GM12878 (cell line): ENCODE measurements around the gene SPATA20. TPM values are rescaled to one million over a fixed set of nuclear protein-coding genes. Genes with fewer than 3 reads are reported as not detected.

ENCODE experiments used
- ATAC-seq: fragments of 200-7000 bp; cut with Tn5 transposase; 3 replicates; pipeline ENCODE4 v1.9.1; 2020; ENCODE audit warnings: mild to moderate bottlenecking, moderate library complexity
- BruUV-seq: library from RNA; stranded (reverse); fragments of 400-500 nt; replicated peaks from 2 replicates; lab custom pipeline; 2021; lab: Mats Ljungman, UMichigan
- CTCF ChIA-PET: fragments of 300-600 bp; sonication (Branson Sonifier 250); formaldehyde crosslinking; extraction: SDS; loops from one replicate; lab custom pipeline; 2021; ENCODE audit warnings: inconsistent platforms; lab: Yijun Ruan, JAX
- POLR2A ChIA-PET: fragments of 350-600 bp; formaldehyde crosslinking; extraction: SDS; loops from one replicate; lab custom pipeline; 2021; ENCODE audit warnings: inconsistent platforms; lab: Charles Lee
- RAD21 ChIA-PET: fragments of 300-600 bp; sonication (Branson Sonifier 250); formaldehyde crosslinking; loops from one replicate; lab custom pipeline; 2023; ENCODE audit warnings: antibody characterized with exemption; ENCODE audit not compliant: unreplicated experiment; lab: Charles Lee
- SMC1A ChIA-PET: fragments of 300-600 bp; sonication (Branson Sonifier 250); formaldehyde crosslinking; loops from one replicate; lab custom pipeline; 2023; ENCODE audit not compliant: unreplicated experiment, uncharacterized antibody; lab: Charles Lee
- DNase-seq: peaks from one replicate; pipeline ENCODE4 v3.0.0-alpha.2; 2011; ENCODE audit warnings: low read depth, low spot score
- FAIRE-seq: peaks from 3 replicates; lab custom pipeline; 2011; peaks lifted over from hg19 to GRCh38; lab: Jason Lieb, UNC
- H2AFZ ChIP-seq: 2 replicates; pipeline ENCODE4 v1.6.0; 2011; ENCODE audit warnings: low read depth, low read length, control low read depth; ENCODE audit not compliant: control insufficient read depth
- H3K27ac ChIP-seq: 2 replicates; pipeline ENCODE4 v1.5.1; 2011; ENCODE audit warnings: control low read depth; ENCODE audit not compliant: control insufficient read depth, insufficient read depth
- H3K27me3 ChIP-seq, 2 experiments: replicated peaks in 1 of 2; 2 replicates each; pipeline versions ENCODE4 v1.6.0 to v1.6.1; 2011; ENCODE audit warnings: low read length in 1 of 2; ENCODE audit not compliant: control insufficient read depth in 2 of 2, insufficient read depth in 2 of 2
- H3K36me3 ChIP-seq, 2 experiments: 2 replicates each; pipeline ENCODE4 v1.5.1; 2011; ENCODE audit warnings: low read length in 1 of 2; ENCODE audit not compliant: control insufficient read depth in 2 of 2, insufficient read depth in 2 of 2
- H3K4me1 ChIP-seq: 2 replicates; pipeline ENCODE4 v1.6.1; 2011; ENCODE audit warnings: mild to moderate bottlenecking, low read length, moderate library complexity, mixed read lengths; ENCODE audit not compliant: control insufficient read depth, insufficient read depth
- H3K4me2 ChIP-seq: 2 replicates; pipeline ENCODE4 v1.6.0; 2011; ENCODE audit warnings: control low read depth; ENCODE audit not compliant: control insufficient read depth, insufficient read depth
- H3K4me3 ChIP-seq: fragments of 200-600 bp; sonication (generic); 2 replicates; pipeline ENCODE4 v1.5.1; 2016
- H3K79me2 ChIP-seq: 2 replicates; pipeline ENCODE4 v1.6.0; 2011; ENCODE audit warnings: low read length; ENCODE audit not compliant: control insufficient read depth, insufficient read depth
- H3K9ac ChIP-seq: 2 replicates; pipeline ENCODE4 v1.8.0; 2011; ENCODE audit warnings: low read length, control low read depth, mixed read lengths; ENCODE audit not compliant: control insufficient read depth, insufficient read depth
- H3K9me3 ChIP-seq: replicated peaks from 3 replicates; pipeline ENCODE4 v1.5.1; 2011; ENCODE audit warnings: mild to moderate bottlenecking, low read length; ENCODE audit not compliant: control insufficient read depth, insufficient read depth
- H4K20me1 ChIP-seq: 2 replicates; pipeline ENCODE4 v1.6.0; 2011; ENCODE audit not compliant: control insufficient read depth, insufficient read depth
- CHD1 ChIP-seq: IDR thresholded peaks from 2 replicates; pipeline ENCODE4 v1.6.1; 2012; ENCODE audit warnings: low read depth, low read length, improper control_type of control experiment
- NFXL1 ChIP-seq: fragments of 450-650 bp; IDR thresholded peaks from 2 replicates; pipeline ENCODE4 v1.6.1; 2017; ENCODE audit warnings: antibody characterized with exemption, mild to moderate bottlenecking, borderline replicate concordance
- SUZ12 ChIP-seq: fragments of 200-600 bp; sonication (generic); IDR thresholded peaks from one replicate; pipeline ENCODE4 v1.6.1; 2018; ENCODE audit warnings: antibody characterized with exemption, mild to moderate bottlenecking; ENCODE audit not compliant: unreplicated experiment
- WGBS: methylation state at CpG from one replicate; pipeline ENCODE4 v1.1.6; 2016; ENCODE audit warnings: low lambda C conversion rate; ENCODE audit not compliant: insufficient replicate concordance, insufficient coverage; ENCODE audit errors: missing lambda C conversion rate; 5-methylcytosine and 5-hydroxymethylcytosine counted together
- in situ Hi-C: fragments of 300-500 bp; cut with MboI; formaldehyde crosslinking; loops from 9 replicates; pipeline ENCODE4 v1.14.3; 2018; ENCODE audit warnings: mixed read lengths
- intact Hi-C: fragments of 100-400 bp; cut with micrococcal nuclease; formaldehyde crosslinking; loops from one replicate; pipeline ENCODE4 v1.14.2; 2022; ENCODE audit not compliant: unreplicated experiment
- polyA plus RNA-seq, 11 experiments: library from polyadenylated mRNA; depleted of rRNA in 4 of 11; unstranded in 6 of 11; stranded (reverse) in 5 of 11; fragments of >200 nt; fragmentation: Nextera tagmentation in 4 of 11; fragmentation: Illumina TruSeq in 1 of 11; extraction: Ambion mirVana in 4 of 11; extraction: Trizol in 1 of 11; gene quantifications; 1 replicate in 1 of 11; 2 replicates in 10 of 11; pipeline versions ENCODE4 v1.2.1 to v1.2.3, GENCODE V29; 2011 to 2016; ENCODE audit warnings: inconsistent platforms in 2 of 11, missing spikeins in 2 of 11, low read depth in 1 of 11
- total RNA-seq, 4 experiments: library from RNA; depleted of rRNA in 3 of 4; stranded (reverse); fragments of >200 nt in 3 of 4; fragmentation: Illumina TruSeq in 1 of 4; extraction: Trizol in 1 of 4; gene quantifications; 2 replicates each; pipeline versions ENCODE4 v1.2.1 to v1.2.3, GENCODE V29; 2013 to 2021

Gene SPATA20
- total and polyA plus RNA-seq, 10 of the 15 experiments (the other 5 are each of a cell fraction or from before 2014, with no cell fraction given): 2.1 to 69.8 (median 26.6) TPM

GRCh38 chr17:50561746-50562141 lies 14.8 kb downstream of the SPATA20 start (continued):
- no peak for TF ChIP-seq NFXL1
- TF ChIP-seq, all 136 proteins: peak for 0

GRCh38 chr17:50562242-50563091 lies 15.5 kb downstream of the SPATA20 start:
- peaks cover 20 to 23% of the 10 kb centered on the region in 2 experiments for H3K27me3 ChIP-seq
- H3K4me1 ChIP-seq: peaks cover 14% of the 10 kb centered on the region; the same call in 1 of the 2 replicates
- in situ Hi-C loops: no loop called here
- TF ChIP-seq CHD1 (no peak), SUZ12 (peak; percentile 72)
- TF ChIP-seq, all 136 proteins: peak for 1
- POLR2A ChIA-PET: no interaction called here
- Histone ChIP-seq H2AFZ (no peak overlapping the region), H3K9ac (no peak overlapping the region), H3K4me3 (no peak overlapping the region), H3K27ac (no peak overlapping the region), H3K4me2 (0 out of 2 replicates have a peak overlapping the region, but pooled peaks have one; percentile 17), H3K36me3 (no peaks in the 10 kb centered on the region), H3K9me3 (no peaks in the 10 kb centered on the region), H4K20me1 (no peaks in the 10 kb centered on the region), H3K79me2 (no peaks in the 10 kb centered on the region)
- DNase-seq: no peak
- no peak for ATAC-seq
- SMC1A ChIA-PET: interaction anchor here (0.6 kb wide), 1 partner anchor 531 kb away, joined by 3 read pairs; no protein-coding TSS in a partner anchor
- RAD21 ChIA-PET: interaction anchor here (0.5 to 1.0 kb wide), 3 partner anchors 10 to 131 kb away, joined by 3 to 6 read pairs (median 5); no protein-coding TSS in a partner anchor
- WGBS: 14% methylated on average over 22 of the region's 22 CpGs
- no TSS peak for BruUV-seq
- intact Hi-C loops: no loop called here
- CTCF ChIA-PET: interaction anchor here (0.5 kb wide), 1 partner anchor 102 kb away, joined by 3 read pairs; no protein-coding TSS in a partner anchor
- FAIRE-seq: no peak
